Raji (cell line): ENCODE measurements around the gene SS18L1.

Experiments
- POLR2A ChIP-seq: IDR thresholded peaks from 2 replicates; pipeline ENCODE4 v1.6.1; 2011; ENCODE audit warnings: low read depth, low read length, control low read depth; ENCODE audit not compliant: insufficient read depth

SS18L1 gene

DNA sequence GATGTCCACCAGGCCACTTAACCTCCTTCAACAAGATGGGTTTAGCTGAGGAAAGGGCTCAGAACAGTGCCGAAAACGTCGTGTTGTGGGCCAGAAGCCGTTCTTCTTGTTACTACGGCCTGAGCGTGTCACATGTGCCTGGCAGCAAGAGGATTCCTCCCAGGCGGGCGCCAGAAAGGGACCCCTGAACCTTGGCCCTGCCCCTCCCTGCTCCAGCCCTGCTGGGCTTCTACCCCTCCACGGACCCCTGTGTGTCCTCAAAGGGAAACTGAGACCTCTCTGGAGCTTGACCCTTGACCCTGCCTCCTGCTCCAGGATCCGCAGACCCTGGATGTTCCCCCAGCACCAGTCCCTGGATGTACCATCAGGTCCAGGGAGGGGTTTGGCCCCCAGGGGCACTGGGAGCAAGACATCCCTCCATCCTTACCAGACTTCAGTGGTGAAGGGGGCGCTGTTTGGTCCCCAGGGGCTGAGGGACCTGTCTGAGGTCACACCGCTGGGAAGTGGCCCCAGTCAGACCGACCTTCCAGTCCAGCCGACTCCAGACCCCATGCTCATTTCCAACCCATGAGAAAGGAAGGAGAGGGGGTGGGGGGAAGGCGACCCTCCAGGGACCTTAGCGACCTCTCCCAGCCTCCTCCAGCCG, 66.4 kb downstream of the SS18L1 start:
- TF ChIP-seq POLR2A: no peak

DNA sequence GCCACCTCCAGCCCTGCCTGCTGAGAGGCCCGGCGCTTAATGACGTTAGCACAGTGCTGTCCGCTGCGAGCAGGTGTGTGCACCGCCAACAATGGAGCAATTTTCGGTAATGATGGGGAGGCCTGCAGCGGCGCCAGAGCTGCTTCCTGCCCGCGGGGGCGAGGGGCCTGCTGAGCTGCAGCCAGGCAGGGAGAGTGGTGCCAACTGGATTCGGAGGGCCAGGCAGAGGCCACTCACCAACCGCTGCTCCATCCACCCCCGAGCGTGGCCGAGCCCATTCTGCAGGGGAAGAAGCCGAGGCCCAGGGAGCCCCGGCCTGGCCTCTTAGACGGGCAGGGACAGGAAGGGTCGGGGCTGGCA, 66.9 kb downstream of the SS18L1 start:
- no peak for TF ChIP-seq POLR2A

DNA sequence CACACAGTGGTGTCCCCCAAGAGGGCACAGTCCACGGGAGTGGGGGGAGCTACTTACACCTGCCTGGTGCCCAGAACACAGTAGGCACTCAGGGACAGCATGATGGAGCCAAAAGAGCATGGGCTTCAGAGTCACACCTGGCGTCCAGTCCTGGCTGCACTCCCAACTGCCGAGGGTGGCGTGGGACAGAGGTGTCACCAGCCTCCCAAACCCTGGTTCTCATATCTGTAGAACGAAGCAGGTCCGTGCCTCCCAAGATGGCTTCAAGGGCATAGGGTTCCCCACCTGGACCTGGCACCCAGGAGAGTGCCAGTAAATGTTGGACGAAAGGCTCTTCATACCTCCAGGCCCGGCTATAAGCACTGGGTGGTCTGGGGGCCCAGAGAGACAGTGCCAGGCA, 67.6 kb downstream of the SS18L1 start:
- no peak for TF ChIP-seq POLR2A

DNA sequence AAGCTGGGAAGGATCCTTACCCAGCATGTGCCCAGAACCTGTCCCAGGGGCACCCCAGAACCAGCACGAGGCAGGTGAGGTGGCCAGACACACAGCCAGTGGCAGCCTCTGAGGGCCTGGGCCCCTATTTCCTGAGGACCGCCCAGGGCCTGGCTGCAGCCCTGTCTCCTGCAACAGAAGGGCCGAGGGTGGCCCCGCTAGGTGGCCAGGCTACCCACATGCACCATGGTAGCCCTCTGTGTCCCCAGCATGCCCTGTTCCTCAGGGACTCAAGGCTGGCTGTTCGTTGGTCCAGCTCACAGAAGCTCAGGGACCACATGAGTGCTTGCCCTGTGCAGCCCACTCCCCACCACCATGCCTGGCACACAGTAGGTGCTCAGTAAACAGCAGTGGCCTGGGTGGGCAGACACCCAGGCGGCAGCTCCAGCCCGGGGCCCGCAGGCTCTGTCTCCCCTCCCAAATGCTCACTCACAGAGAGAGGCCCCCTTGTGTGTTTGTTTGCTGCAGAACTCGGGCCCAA, 68.3 kb downstream of the SS18L1 start:
- no peak for TF ChIP-seq POLR2A

DNA sequence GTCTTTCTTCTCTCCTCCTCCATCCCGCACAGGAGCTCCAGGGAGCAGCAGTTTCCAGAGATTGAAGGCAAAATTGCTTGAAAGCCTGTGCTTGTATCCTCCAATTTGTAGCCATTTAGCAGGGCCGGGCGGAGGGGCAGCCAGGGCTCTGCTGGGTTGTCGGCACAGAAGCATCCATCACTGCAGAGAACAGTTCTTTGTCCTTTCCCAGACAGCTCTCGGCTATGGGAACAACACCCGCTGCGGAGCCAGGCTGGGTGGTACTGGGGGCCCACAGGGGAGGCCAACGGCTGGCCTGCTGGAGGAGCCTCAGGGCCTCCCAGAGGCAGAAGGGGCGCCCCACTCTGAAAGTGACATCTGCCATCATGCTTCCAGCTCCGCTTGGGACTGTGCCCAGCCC, 68.7 kb downstream of the SS18L1 start:
- TF ChIP-seq POLR2A: no peak

DNA sequence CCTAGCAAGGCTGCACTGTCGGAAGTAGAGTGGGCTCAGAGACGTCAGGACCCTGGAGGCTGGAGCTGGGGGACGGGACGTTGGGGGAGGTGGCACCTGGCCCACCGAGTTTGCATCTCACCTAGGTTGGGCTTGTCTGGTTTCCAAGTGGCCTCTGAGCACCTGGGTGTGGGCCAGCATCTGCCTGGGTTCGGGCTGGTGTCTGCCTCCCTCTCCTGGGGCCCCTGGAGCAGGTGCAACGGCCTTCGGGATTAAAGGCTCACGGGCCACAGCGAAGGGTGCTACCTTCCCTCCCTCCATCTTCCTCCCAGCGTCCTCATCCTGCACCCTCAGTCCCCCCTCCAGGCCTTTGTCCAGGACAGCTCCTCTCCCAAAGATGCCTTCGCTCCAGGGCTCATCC, 70.5 kb downstream of the SS18L1 start:
- TF ChIP-seq POLR2A: no peak

DNA sequence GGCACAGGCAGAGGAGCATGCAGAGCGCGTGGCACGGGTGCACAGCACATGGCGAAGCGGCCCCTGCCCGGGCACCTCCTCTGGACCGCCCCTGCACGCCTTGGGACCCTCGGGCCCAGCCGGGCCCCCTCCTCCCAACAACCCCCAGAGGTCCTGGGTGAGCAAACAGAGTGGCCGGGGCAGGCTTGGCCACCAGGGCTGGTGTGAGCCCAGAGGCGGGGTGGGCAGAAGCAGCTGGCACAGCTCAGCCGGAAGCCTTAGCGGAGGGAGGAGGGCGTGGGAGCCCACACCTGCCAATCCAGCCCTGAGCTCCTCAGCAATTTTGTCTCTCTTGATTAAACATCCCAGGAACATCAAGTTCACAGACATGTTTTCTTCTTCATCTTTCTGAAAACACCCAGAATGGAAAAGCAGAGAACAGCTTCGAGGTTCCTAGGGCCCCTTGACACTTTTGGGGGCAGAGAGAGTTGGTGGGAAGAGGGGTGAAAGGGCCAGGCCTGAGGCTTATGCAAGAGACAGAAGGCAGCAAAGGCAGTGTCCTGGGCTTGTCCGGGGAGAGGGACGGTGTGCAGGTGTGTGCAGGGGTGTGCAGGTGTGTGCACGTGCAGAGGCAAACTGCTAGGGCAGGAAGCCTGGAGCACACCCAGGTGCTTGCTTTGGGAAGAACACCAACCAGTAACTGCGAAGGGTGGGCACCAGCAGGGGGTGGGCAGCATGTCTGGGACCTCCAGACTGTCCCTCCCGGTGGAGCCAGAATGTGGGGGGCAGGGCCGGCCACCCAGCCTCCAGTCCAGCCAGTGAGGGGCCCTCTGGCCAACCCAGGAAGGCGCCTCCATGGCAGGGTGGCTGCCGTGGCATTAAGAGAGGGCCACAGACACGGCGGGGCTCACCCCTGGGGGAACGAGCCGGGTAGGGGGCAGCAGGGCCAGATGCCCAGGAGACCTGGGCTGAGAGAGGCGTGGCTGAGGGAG, 71.7 kb downstream of the SS18L1 start:
- TF ChIP-seq POLR2A: no peak

DNA sequence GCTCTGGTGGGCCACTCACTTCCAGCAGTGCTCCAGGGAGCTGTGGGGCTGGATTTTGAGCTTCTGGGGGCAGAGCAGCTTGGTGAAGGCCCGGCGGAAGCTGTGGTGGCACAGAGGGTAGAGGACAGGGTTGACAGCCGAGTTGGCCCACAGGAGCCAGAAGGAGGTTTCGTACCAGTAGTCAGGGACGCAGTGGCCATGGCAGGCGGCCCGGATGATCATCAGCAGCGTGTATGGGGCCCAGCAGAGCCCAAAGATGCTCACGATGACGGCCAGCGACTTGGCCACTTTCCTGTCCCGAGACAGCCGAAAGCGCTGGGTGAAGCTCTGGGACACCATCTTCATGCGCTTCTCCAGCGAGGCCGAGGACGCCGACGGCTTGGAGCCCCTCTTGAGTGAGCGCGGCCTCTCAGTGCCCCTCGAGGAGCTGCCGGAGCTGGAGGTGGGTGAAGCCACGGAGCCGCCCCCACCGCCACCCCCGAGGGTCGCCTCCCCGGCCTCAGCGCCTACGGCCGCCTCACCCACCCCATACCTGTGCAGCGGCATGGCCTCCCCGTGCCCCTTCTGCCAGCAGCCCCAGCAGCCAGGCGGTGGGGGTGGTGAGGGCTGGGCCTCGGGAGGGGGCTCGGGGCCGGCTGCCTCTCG, 72.5 kb downstream of the SS18L1 start:
- no peak for TF ChIP-seq POLR2A

DNA sequence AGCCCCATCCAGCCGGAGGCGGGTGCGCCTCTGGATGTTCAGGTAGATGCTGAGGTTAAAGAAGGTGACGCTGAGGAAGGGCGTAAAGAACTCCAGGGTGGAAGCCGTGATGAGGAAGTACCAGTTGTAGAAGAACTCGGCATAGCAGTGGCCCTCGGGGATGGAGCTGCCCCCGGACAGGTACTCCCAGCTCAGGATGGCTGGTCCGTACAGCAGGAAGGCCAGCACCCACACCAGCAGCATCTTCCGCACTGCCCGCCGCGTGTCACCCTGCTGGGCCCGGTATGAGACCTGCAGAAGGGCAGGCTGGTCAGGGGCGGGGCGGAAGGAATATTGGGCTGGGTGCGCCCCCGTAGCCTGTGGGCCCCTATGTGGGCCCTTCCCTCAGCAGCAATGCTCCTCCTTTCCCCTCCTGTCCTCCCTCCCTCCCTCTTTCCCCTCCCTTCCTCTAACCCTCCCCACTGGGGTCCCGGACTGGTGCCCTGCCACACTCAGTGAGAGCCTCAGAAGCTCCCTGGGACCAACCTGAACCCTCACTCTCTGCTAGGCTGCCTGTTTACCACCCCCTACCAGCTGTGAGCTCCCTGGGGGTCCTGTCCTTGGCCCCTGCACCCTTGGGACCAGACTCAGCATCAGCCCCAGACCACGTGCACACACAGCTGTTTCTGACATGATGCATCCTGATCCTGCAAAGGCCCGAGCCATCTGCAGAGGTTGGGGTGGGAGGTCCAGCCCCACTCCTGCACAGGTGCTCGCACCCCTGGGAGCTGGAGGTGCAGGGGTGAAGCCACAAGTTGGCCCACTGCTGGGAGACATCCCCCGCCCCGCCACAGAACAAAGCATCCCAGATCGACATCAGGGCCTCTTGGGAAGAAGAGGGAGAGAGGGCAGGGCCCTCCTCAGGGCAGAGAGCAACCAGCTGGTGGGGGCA, 73.3 kb downstream of the SS18L1 start:
- no peak for TF ChIP-seq POLR2A

DNA sequence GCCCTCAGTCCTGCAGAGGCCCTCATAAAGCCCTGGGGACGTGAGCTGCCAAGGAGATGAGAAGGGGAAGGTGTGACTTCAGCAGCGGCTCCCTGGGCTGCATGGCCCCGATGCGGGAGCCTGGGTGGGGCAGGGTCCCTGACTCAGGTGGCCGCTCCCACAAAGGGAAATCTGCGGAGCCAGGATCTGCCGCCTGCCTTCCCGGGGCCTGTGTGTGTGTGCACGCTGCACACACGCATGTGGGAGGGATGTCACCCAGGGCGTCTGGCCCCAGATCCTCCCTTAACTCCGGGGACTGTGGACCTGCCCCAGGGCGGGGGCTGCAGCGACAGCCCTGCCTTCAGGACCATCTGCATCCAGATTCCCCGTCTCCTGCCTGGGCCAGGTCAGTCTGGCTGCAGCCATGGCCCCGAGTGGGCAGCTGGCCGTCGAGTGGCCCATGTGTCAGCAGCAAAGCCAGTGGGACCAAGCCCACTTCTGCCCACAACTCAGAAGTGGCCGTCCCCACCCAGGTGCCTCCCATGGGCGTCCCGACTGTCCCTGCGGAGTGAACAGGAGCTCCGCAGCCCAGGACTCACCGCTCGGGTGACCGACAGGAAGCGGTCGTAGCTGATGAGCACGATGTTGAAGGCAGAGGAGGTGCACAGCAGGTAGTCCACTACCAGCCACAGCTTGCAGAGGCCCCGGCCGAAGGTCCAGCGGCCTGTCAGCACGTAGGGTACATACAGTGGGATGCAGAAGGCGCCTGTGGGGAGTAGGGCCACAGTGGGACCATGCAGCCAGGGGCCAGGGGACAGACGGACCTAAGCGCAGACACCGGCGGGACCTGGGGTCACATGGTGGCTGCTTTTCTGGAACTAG, 74.6 kb downstream of the SS18L1 start:
- no peak for TF ChIP-seq POLR2A

DNA sequence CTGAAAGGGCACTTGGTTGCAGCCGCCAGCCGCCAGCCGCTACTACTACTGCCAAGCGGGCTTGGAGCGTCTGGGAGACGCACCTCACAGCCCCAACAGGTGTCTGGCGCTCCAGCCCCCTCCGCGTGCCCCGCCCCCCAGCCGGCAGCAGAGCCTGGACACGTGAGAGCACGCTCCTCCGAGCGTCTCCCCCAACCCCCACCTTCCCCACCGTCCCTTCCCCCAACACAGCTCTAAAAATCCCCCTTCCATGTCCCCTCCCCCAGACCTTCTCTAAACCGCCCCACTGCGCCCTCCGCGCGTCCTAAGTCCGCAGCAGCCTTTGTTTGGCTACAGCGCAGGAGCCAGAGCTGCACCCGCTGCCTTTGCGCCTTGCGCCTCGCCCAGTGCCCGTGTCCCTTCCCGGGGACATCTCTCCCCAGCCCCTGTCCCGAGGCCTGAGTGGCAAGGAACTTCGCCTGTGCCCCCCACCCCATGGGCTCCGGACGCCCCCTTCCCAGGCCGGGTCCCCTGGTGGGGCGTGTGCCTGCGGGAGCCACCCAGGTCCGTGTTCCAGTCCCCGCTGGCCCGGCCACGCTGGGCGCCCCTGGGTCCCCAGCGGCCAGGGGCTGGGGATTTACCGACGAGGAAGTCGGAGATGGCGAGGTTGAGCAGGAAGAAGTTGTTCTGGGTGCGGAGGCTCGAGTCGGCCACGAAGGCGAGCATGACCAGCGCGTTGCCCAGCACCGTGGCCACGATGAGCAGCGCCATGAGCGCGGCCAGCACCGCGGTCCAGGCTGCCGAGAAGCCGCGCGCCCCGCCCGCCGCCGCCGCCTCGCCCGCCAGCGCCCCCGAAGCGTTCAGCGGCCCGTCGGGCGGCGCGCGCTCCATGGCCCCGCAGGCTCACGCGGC, 75.8 kb downstream of the SS18L1 start:
- TF ChIP-seq POLR2A: no peak

DNA sequence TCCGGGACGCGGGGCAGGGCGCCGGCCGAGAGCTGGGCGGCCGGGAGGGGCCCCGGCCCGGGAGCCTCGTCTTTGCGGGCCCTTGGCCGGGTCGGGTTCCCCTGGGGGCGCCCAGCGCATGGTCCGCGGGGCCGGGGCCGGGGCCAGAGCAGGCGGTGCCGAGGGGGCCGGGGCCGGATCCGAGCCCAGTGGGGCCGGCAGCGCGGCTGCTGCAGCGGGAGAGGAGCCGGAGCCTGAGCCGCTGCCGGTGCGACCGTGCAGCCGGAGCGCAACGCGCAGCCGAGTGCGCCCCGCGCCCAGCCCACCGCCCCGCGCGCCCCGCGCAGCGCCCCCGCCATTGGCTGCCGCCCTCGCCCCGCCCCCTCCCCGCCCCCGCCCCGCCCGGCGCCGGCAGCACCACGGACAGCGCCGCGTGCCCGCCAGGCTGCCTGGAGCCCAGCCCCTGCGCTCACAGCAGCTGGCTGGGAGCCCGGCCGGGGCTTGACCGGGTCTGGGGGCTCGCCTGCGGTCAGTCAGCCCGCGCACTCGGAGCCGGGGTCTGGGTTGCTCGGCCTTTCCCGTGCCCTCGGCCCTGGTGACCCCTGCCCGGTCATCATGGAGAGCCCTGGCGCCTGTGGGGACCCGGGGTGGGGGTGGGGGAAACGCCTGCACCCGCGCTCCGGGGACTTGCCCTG, 76.6 kb downstream of the SS18L1 start, which contains the start of gene HRH3:
Gene HRH3 (minus strand): TSS at position 287 of the 674 bp plus-strand sequence. CDS start 308 bp downstream, outside the sequence.
- no peak for TF ChIP-seq POLR2A
